ENCODE results near the gene VPS51. TPM values are rescaled to one million over a fixed set of nuclear protein-coding genes. Genes with fewer than 3 reads are reported as not detected.
A peak's percentile ranks its signal among the peaks of the same experiment; 100 is the strongest.

The VPS51 gene
- total RNA-seq, 1 experiment from 2014 or later, result 123 TPM

GRCh38 chr11:65116370-65117205, 20.6 kb downstream of the VPS51 start (continued):
- peak; percentile 92; the same call in 1 of the 2 replicates for TF ChIP-seq AFF4 (CRISPR knock-in tag; IDR thresholded peaks at IDR 0.05; ENCODE audit: borderline replicate concordance)
- TF ChIP-seq SMAD4 (CRISPR knock-in tag; IDR thresholded peaks at IDR 0.05), result 0 out of 2 replicates have a peak, but pooled peaks have one; percentile 56
- no peak for TF ChIP-seq HMGXB4 (CRISPR knock-in tag; IDR thresholded peaks at IDR 0.05)
- peak; percentile 95 for TF ChIP-seq E2F1 (CRISPR knock-in tag; IDR thresholded peaks at IDR 0.05)
- TF ChIP-seq RELA (CRISPR knock-in tag; IDR thresholded peaks at IDR 0.05; ENCODE audit: borderline replicate concordance), result peak; percentile 87; the same call in 1 of the 2 replicates
- TF ChIP-seq TEAD1 (CRISPR knock-in tag; IDR thresholded peaks at IDR 0.05), result peak; percentile 90
- peak; percentile 93 for TF ChIP-seq CREB1 (CRISPR knock-in tag; IDR thresholded peaks at IDR 0.05)
- no peak for TF ChIP-seq ATF6 (CRISPR knock-in tag; IDR thresholded peaks at IDR 0.05)
- TF ChIP-seq ETV6 (CRISPR knock-in tag; IDR thresholded peaks at IDR 0.05), result no peak
- TF ChIP-seq ZNF425 (CRISPR knock-in tag; conservative IDR thresholded peaks at IDR 0.05), result no peak
- TF ChIP-seq ZNF396 (CRISPR knock-in tag; IDR thresholded peaks at IDR 0.05; ENCODE audit: borderline replicate concordance), result no peak
- 0 out of 2 replicates have a peak, but pooled peaks have one; percentile 14 for TF ChIP-seq NFYB (CRISPR knock-in tag; conservative IDR thresholded peaks at IDR 0.05; ENCODE audit: low read depth)
- TF ChIP-seq PREB (CRISPR knock-in tag; IDR thresholded peaks at IDR 0.05; ENCODE audit: borderline replicate concordance), result no peak
- TF ChIP-seq RORB (CRISPR knock-in tag; IDR thresholded peaks at IDR 0.05), result no peak
- TF ChIP-seq MLX (CRISPR knock-in tag; IDR thresholded peaks at IDR 0.05), result 0 out of 2 replicates have a peak, but pooled peaks have one; percentile 84
- TF ChIP-seq ZBTB43 (CRISPR knock-in tag; IDR thresholded peaks at IDR 0.05), result peak; percentile 83; the same call in 1 of the 2 replicates
- no peak for TF ChIP-seq AR (CRISPR knock-in tag; IDR thresholded peaks at IDR 0.05)
- TF ChIP-seq ZNF219 (CRISPR knock-in tag; IDR thresholded peaks at IDR 0.05; ENCODE audit: borderline replicate concordance), result peak; percentile 86; the same call in 1 of the 2 replicates
